Astrocyte (in vitro differentiated cells and primary cell): Measurements from ENCODE around the gene TRMT112. TPM values are rescaled to one million over a fixed set of nuclear protein-coding genes. Genes with fewer than 3 reads are reported as not detected.
"Not testable (repeated sequence)": the region's sequence is repeated elsewhere in the genome, so short reads cannot be mapped to it uniquely, and the experiment has no call there.

Experiments
- DNase-seq: peaks from one replicate; pipeline ENCODE4 v3.0.0-alpha.2; 2010; ENCODE audit warnings: low read depth
- FAIRE-seq: peaks from 2 replicates; lab custom pipeline; 2011; peaks lifted over from hg19 to GRCh38; lab: Jason Lieb, UNC
- H2AFZ ChIP-seq: 2 replicates; pipeline ENCODE4 v1.6.0; 2012; ENCODE audit warnings: low read depth, low read length, inconsistent platforms
- H3K27ac ChIP-seq: 2 replicates; pipeline ENCODE4 v1.5.1; 2011; ENCODE audit warnings: low read depth, low read length, inconsistent platforms
- H3K27me3 ChIP-seq: 2 replicates; pipeline ENCODE4 v1.6.0; 2011; ENCODE audit warnings: low read length, inconsistent platforms; ENCODE audit not compliant: insufficient read depth
- H3K36me3 ChIP-seq: 2 replicates; pipeline ENCODE4 v1.5.1; 2011; ENCODE audit warnings: low read length, inconsistent platforms; ENCODE audit not compliant: insufficient read depth
- H3K4me1 ChIP-seq: 2 replicates; pipeline ENCODE4 v1.5.1; 2011; ENCODE audit warnings: low read length, inconsistent platforms; ENCODE audit not compliant: insufficient read depth
- H3K4me2 ChIP-seq: 2 replicates; pipeline ENCODE4 v1.6.0; 2012; ENCODE audit warnings: low read length, inconsistent platforms
- H3K4me3 ChIP-seq: 2 replicates; pipeline ENCODE4 v1.5.1; 2011; ENCODE audit warnings: low read depth, mild to moderate bottlenecking, low read length, inconsistent platforms; ENCODE audit not compliant: insufficient read depth
- H3K79me2 ChIP-seq: 2 replicates; pipeline ENCODE4 v1.6.0; 2012; ENCODE audit warnings: mild to moderate bottlenecking, low read length, inconsistent platforms; ENCODE audit not compliant: insufficient read depth
- H3K9ac ChIP-seq: 2 replicates; pipeline ENCODE4 v1.6.0; 2012; ENCODE audit warnings: mild to moderate bottlenecking, low read length, inconsistent platforms
- H3K9me3 ChIP-seq: 2 replicates; pipeline ENCODE4 v1.5.1; 2012; ENCODE audit warnings: low read depth, mild to moderate bottlenecking, low read length, inconsistent platforms; ENCODE audit not compliant: insufficient read depth
- H4K20me1 ChIP-seq: 2 replicates; pipeline ENCODE4 v1.6.0; 2012; ENCODE audit warnings: low read length, inconsistent platforms; ENCODE audit not compliant: insufficient read depth
- H3K27ac Mint-ChIP-seq: one replicate; pipeline ENCODE4 v1.8.0; 2021; ENCODE audit warnings: mild to moderate bottlenecking, mixed read lengths; ENCODE audit not compliant: unreplicated experiment
- H3K27me3 Mint-ChIP-seq: one replicate; pipeline ENCODE4 v1.8.0; 2021; ENCODE audit warnings: low read depth, mixed read lengths; ENCODE audit not compliant: unreplicated experiment
- H3K36me3 Mint-ChIP-seq: one replicate; pipeline ENCODE4 v1.8.0; 2021; ENCODE audit warnings: low read depth, mixed read lengths; ENCODE audit not compliant: unreplicated experiment
- H3K4me1 Mint-ChIP-seq: one replicate; pipeline ENCODE4 v1.8.0; 2021; ENCODE audit warnings: low read depth, mixed read lengths; ENCODE audit not compliant: unreplicated experiment
- H3K4me3 Mint-ChIP-seq: one replicate; pipeline ENCODE4 v1.8.0; 2021; ENCODE audit warnings: mild to moderate bottlenecking, moderate library complexity, mixed read lengths; ENCODE audit not compliant: unreplicated experiment
- H3K9me3 Mint-ChIP-seq: one replicate; pipeline ENCODE4 v1.8.0; 2021; ENCODE audit warnings: mild to moderate bottlenecking, mixed read lengths; ENCODE audit not compliant: unreplicated experiment
- CTCF ChIP-seq: IDR thresholded peaks from 2 replicates; pipeline ENCODE4 v1.5.1; 2011; ENCODE audit warnings: low read depth, mild to moderate bottlenecking, inconsistent platforms, low read length, moderate library complexity; ENCODE audit not compliant: insufficient read depth
- EZH2 ChIP-seq: IDR thresholded peaks from 2 replicates; pipeline ENCODE4 v1.6.1; 2012; ENCODE audit warnings: mild to moderate bottlenecking, low read length, inconsistent platforms; ENCODE audit not compliant: insufficient read depth
- total RNA-seq: library from RNA; stranded (reverse); gene quantifications from 2 replicates; pipeline ENCODE4 v1.2.1, GENCODE V29; 2021

TRMT112 gene
- total RNA-seq, 1 donor from 2014 or later: 146 TPM

DNA sequence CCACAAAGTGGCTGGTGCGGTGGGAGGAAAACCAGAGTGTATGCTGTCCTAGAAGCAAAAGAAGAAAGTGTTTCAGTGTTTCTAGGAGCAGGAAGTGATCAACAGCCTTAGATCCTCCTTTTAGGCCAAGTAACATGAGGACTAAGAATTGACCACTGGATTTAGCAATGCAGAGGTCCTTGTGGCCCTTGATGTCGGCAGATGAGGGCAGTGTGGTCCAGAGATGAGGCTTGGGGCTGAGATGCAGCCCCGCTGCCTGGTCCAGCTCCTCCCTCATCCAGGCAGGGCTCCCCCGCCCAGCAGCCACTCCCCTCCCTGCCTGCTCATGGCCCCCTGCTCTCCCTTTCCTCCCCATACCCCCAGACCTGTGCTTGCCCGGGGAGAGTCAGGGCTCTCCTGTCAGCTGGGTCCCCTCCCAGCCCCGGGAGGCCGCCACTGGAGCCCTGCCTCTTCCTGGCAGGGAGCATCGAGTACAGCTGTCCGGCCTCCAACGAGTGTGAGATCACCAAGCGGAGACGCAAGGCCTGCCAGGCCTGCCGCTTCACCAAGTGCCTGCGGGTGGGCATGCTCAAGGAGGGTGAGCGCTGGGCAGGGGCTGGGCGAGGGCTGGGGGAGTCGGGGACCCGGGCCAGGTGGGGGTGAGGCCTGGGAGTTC, 3.7 kb downstream of the TRMT112 start:
- H3K9me3 ChIP-seq: no peaks in the 10 kb centered on the region
- no peak for TF ChIP-seq EZH2
- no peak overlapping the region for H2AFZ ChIP-seq
- H3K79me2 ChIP-seq: peaks cover 23% of the 10 kb centered on the region
- H3K4me1 ChIP-seq: no peaks in the 10 kb centered on the region
- H3K27me3 Mint-ChIP-seq: no peaks in the 10 kb centered on the region
- no peaks in the 10 kb centered on the region for H4K20me1 ChIP-seq
- H3K27ac Mint-ChIP-seq: no peak overlapping the region
- H3K27me3 ChIP-seq: no peaks in the 10 kb centered on the region
- H3K4me3 ChIP-seq: no peak overlapping the region
- FAIRE-seq (no peak), DNase-seq (no peak)
- no peak overlapping the region for H3K4me2 ChIP-seq
- no peak overlapping the region for H3K27ac ChIP-seq
- no peaks in the 10 kb centered on the region for H3K36me3 ChIP-seq
- H3K36me3 Mint-ChIP-seq: peaks cover 11% of the 10 kb centered on the region
- H3K4me3 Mint-ChIP-seq: peak overlapping the region; percentile 2
- H3K9me3 Mint-ChIP-seq: no peaks in the 10 kb centered on the region
- peaks cover 9% of the 10 kb centered on the region for H3K4me1 Mint-ChIP-seq
- no peak overlapping the region for H3K9ac ChIP-seq

DNA sequence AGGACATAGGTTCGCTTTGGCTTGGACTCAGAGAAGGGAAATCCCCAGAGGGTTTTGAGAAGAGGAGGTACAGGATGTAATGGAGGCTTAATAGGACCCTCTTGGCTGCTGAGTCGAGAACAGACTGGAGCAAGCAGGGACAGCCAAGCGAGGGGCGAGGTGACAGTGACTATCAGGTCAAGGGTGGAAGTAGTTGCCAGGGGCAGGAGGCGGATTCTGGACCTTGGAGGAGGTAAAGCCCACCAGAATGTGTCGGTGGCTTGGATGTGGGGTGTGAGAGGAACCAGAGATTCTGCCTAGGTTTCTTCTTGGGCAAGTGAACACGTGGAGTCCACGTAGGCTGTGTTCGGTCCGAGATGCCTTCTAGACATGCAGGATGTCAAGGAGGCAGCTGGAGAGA, 4.4 kb downstream of the TRMT112 start:
- Histone ChIP-seq H3K79me2 (peaks cover 23% of the 10 kb centered on the region), H4K20me1 (no peaks in the 10 kb centered on the region), H2AFZ (no peak overlapping the region), H3K4me1 (no peaks in the 10 kb centered on the region), H3K36me3 (no peaks in the 10 kb centered on the region), H3K4me3 (no peak overlapping the region), H3K9me3 (no peaks in the 10 kb centered on the region), H3K27me3 (no peaks in the 10 kb centered on the region), H3K27ac (no peak overlapping the region), H3K9ac (no peak overlapping the region), H3K4me2 (no peak overlapping the region)
- DNase-seq: no peak
- Mint-ChIP-seq H3K27ac (peak overlapping the region; percentile 91), H3K4me3 (peak overlapping the region; percentile 61), H3K9me3 (no peaks in the 10 kb centered on the region), H3K4me1 (peaks cover 9% of the 10 kb centered on the region), H3K36me3 (peaks cover 11% of the 10 kb centered on the region), H3K27me3 (no peaks in the 10 kb centered on the region)
- no peak for FAIRE-seq
- TF ChIP-seq EZH2: no peak
- no peak for TF ChIP-seq CTCF

DNA sequence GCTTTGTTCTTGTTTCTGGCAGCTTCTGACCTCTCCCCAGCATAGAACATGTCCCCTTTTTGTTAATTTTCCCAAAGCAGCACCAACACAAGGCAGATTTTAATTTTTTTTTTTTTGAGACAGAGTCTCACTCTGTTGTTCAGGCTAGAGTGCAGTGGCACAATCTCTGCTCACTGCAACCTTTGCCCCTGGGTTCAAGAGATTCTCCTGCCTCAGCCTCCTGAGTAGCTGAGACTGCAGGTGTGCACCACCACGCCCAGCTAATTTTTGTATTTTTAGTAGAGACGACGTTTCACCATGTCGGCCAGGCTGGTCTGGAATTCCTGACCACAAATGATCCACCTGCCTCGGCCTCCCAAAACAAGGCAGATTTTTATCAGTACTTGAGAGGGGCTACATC, 9.6 kb downstream of the TRMT112 start:
- H3K9me3 Mint-ChIP-seq, H3K9ac ChIP-seq, DNase-seq, H3K27ac Mint-ChIP-seq, H2AFZ ChIP-seq, H3K9me3 ChIP-seq, H3K4me1 Mint-ChIP-seq, FAIRE-seq, H3K36me3 ChIP-seq, H3K36me3 Mint-ChIP-seq, H3K4me2 ChIP-seq, H4K20me1 ChIP-seq, H3K4me3 ChIP-seq, H3K27me3 ChIP-seq, H3K27me3 Mint-ChIP-seq, H3K27ac ChIP-seq: not testable (repeated sequence)
- peak overlapping the region; percentile 79 for H3K4me3 Mint-ChIP-seq
- peaks cover 12% of the 10 kb centered on the region for H3K4me1 ChIP-seq
- H3K79me2 ChIP-seq: peaks cover 24% of the 10 kb centered on the region
